HG02870 (cell line): ENCODE measurements around the gene NOXRED1.

Experiments used
- ATAC-seq: cut with Tn5 transposase; IDR thresholded peaks from one replicate; pipeline ENCODE4 v1.9.1; 2021; ENCODE audit warnings: mild to moderate bottlenecking, moderate library complexity; ENCODE audit not compliant: unreplicated experiment

The NOXRED1 gene

DNA sequence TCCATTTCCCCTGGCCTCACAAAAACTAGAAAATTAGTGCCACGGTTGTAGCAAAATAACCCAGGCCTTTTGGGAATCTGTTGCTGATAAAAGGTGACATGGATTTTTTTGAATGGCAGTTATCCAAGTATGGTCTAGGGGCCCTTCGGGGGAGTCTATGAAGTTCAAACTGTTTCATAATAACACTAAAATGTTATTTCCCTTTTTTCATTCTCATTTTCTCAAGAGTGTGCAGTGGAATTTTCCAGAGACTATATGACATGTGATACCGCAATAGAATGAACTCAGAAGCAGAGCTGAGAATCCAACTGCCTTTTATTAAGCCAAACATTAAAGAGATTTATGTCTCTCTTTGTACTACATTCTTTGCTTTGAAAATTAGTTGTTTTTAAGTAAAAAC, 75.6 kb downstream of the NOXRED1 start:
- no peak for ATAC-seq

DNA sequence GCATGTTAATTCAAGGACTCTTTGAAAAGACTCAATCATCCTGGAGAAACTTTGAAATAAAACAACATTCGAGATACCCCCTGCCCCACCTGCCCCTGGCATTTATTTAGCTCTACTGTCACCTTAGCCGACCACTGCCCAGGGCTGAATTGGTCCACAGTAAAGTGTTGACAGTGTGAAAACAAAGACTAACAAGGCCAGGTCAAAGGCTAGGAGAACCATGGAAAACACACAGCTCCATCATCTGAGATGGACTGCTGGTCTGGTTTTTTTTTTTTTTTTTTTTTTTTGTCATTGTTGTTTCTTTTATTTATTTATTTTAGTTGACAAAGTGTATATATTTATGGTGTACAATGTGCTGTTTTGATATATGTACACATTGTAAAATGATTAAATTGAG, 76.8 kb downstream of the NOXRED1 start:
- no peak for ATAC-seq

- no peak for ATAC-seq
These were observed 78.8 kb downstream of the NOXRED1 start for GRCh38 chr14:77344377-77344996.
